22Rv1 (cell line): ENCODE measurements around the gene RELB.

Experiments
- ZFX ChIP-seq: fragments of 450-650 bp; IDR thresholded peaks from 2 replicates; pipeline ENCODE4 v1.6.1; 2017; ENCODE audit warnings: antibody characterized with exemption, borderline replicate concordance
- TF ChIP-seq, protein P1 (sequence below): fragments of 450-650 bp; IDR thresholded peaks from 2 replicates; pipeline ENCODE4 v1.5.1; 2017; ENCODE audit warnings: mild to moderate bottlenecking

DNA sequence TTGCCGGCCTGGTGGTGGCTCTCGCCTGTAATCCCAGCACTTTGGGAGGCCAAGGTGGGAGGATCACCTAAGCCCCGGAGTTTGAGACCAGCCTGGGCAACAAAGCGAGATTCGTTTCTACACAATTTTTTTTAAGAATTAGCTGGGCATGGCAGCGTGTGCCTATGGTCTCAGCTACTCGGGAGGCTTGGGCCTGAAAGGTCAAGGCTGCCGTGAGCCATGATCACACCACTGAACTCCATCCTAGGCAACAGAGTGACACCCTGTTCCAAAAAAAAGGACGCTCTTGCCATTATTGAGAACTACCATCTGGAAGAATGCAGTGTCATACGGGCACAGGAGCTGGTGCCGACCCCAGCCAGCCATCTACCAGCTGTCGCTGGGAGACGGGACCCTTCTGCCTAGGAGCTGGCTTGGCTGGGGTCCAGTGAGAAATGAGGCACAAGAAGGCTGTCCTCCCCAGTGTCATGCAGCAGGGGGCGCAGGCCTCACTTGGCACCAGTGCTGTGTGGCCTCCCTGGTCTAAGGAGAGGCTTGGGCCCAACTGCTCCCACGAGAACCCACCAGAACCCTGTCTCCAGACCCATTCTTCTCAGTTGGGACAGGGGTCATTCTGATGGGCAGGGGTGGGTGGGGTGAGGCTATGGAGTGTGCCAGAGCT, 12.2 kb upstream of the RELB start:
- TF ChIP-seq, protein P1, sequence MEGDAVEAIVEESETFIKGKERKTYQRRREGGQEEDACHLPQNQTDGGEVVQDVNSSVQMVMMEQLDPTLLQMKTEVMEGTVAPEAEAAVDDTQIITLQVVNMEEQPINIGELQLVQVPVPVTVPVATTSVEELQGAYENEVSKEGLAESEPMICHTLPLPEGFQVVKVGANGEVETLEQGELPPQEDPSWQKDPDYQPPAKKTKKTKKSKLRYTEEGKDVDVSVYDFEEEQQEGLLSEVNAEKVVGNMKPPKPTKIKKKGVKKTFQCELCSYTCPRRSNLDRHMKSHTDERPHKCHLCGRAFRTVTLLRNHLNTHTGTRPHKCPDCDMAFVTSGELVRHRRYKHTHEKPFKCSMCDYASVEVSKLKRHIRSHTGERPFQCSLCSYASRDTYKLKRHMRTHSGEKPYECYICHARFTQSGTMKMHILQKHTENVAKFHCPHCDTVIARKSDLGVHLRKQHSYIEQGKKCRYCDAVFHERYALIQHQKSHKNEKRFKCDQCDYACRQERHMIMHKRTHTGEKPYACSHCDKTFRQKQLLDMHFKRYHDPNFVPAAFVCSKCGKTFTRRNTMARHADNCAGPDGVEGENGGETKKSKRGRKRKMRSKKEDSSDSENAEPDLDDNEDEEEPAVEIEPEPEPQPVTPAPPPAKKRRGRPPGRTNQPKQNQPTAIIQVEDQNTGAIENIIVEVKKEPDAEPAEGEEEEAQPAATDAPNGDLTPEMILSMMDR = peak; percentile 78
- no peak for TF ChIP-seq ZFX
